ENCODE data around the gene CASZ1.

- TF ChIP-seq TEAD4 (IDR thresholded peaks at IDR 0.05; ENCODE audit: low read length): no peak
- TF ChIP-seq TEAD4 (CRISPR knock-in tag; IDR thresholded peaks at IDR 0.05; ENCODE audit: borderline replicate concordance): no peak
- no peak for TF ChIP-seq POLR2A (conservative IDR thresholded peaks at IDR 0.05)
- no peak for TF ChIP-seq CEBPB (tag; IDR thresholded peaks at IDR 0.05)
- no peak for TF ChIP-seq ZNF431 (CRISPR knock-in tag; IDR thresholded peaks at IDR 0.05)
- TF ChIP-seq ATF7 (IDR thresholded peaks at IDR 0.05): no peak
- no peak for TF ChIP-seq EZH2 (IDR thresholded peaks at IDR 0.05; ENCODE audit: borderline replicate concordance, low read depth, low read length)
- no peak for TF ChIP-seq NUFIP1 (IDR thresholded peaks at IDR 0.05; ENCODE audit: partially characterized antibody)
- no peak for TF ChIP-seq ZNF23 (CRISPR knock-in tag; IDR thresholded peaks at IDR 0.05)
- no peak for TF ChIP-seq BACH1 (tag; IDR thresholded peaks at IDR 0.05)
Observed at GRCh38 chr1:10680487-10680886, 116.0 kb downstream of the CASZ1 start.
